Suppressor macrophage treated with lipopolysaccharide for 1 hour (primary cell): Measurements from ENCODE around the gene PTPMT1.

Experiments used
- DNase-seq, 3 donors: peaks; one replicate each; pipeline ENCODE4 v3.0.0-alpha.2; 2020 to 2022

Gene PTPMT1

GRCh38 chr11:47616726-47617416, 51.5 kb downstream of the PTPMT1 start:
- peak; percentile 54 to 73 (median 72) for DNase-seq

- no peak for DNase-seq
Observed at GRCh38 chr11:47617417-47617809, 52.0 kb downstream of the PTPMT1 start.

GRCh38 chr11:47620836-47621378, 55.5 kb downstream of the PTPMT1 start:
- no peak for DNase-seq
